GM12878 (cell line): Measurements from ENCODE around the gene TPO. TPM values are rescaled to one million over a fixed set of nuclear protein-coding genes. Genes with fewer than 3 reads are reported as not detected.

ENCODE experiments used
- BHLHE40 ChIP-seq, 2 experiments: fragments of 450-650 bp in 1 of 2; IDR thresholded peaks; 2 replicates each; pipeline ENCODE4 v1.6.1; 2011 to 2017; ENCODE audit warnings: low read depth in 2 of 2, borderline replicate concordance in 1 of 2, improper control_type of control experiment in 1 of 2, low read length in 1 of 2, mild to moderate bottlenecking in 1 of 2
- CTCF ChIP-seq, 3 experiments: IDR thresholded peaks in 2 of 3; conservative IDR thresholded peaks in 1 of 3; 2 replicates each; pipeline ENCODE4 v1.5.1; 2011; ENCODE audit warnings: low read depth in 3 of 3, low read length in 3 of 3, mild to moderate bottlenecking in 3 of 3, control low read depth in 2 of 3, moderate library complexity in 2 of 3, inconsistent platforms in 1 of 3, mixed read lengths in 1 of 3; ENCODE audit not compliant: control insufficient read depth in 2 of 3, insufficient read depth in 1 of 3; ENCODE audit errors: extremely low read depth in 1 of 3
- ESRRA ChIP-seq: IDR thresholded peaks from 2 replicates; pipeline ENCODE4 v1.6.1; 2012; ENCODE audit warnings: mild to moderate bottlenecking, low read length, improper control_type of control experiment
- EZH2 ChIP-seq: IDR thresholded peaks from 2 replicates; pipeline ENCODE4 v1.6.1; 2012; ENCODE audit warnings: low read depth, mild to moderate bottlenecking, control low read depth, inconsistent platforms, low read length, borderline replicate concordance; ENCODE audit not compliant: control insufficient read depth
- GABPA ChIP-seq: IDR thresholded peaks from 2 replicates; pipeline ENCODE4 v1.6.1; 2014; ENCODE audit warnings: antibody characterized with exemption, low read depth, mild to moderate bottlenecking, inconsistent platforms
- MTA3 ChIP-seq: IDR thresholded peaks from 2 replicates; pipeline ENCODE4 v1.6.1; 2012; ENCODE audit warnings: low read length, inconsistent platforms, borderline replicate concordance
- PKNOX1 ChIP-seq: fragments of 450-650 bp; IDR thresholded peaks from 2 replicates; pipeline ENCODE4 v1.6.1; 2016; ENCODE audit warnings: mild to moderate bottlenecking
- RELA ChIP-seq: fragments of 450-650 bp; IDR thresholded peaks from 2 replicates; pipeline ENCODE4 v1.8.0; 2014; ENCODE audit warnings: borderline replicate concordance; ENCODE audit not compliant: partially characterized antibody
- SMC3 ChIP-seq: IDR thresholded peaks from 2 replicates; pipeline ENCODE4 v1.6.1; 2011; ENCODE audit warnings: low read length, improper control_type of control experiment, borderline replicate concordance
- SP1 ChIP-seq: IDR thresholded peaks from one replicate; pipeline ENCODE4 v1.6.1; 2011; ENCODE audit warnings: low read depth, low read length
- SREBF1 ChIP-seq: IDR thresholded peaks from 2 replicates; pipeline ENCODE4 v1.6.1; 2012; ENCODE audit warnings: mild to moderate bottlenecking, low read length
- ZNF24 ChIP-seq: fragments of 450-650 bp; IDR thresholded peaks from 2 replicates; pipeline ENCODE4 v1.6.1; 2017; ENCODE audit warnings: antibody characterized with exemption, mild to moderate bottlenecking
- ZNF687 ChIP-seq: fragments of 450-650 bp; IDR thresholded peaks from 2 replicates; pipeline ENCODE4 v1.6.1; 2017; ENCODE audit warnings: mild to moderate bottlenecking, moderate library complexity
- polyA plus RNA-seq, 11 experiments: library from polyadenylated mRNA; depleted of rRNA in 4 of 11; unstranded in 6 of 11; stranded (reverse) in 5 of 11; fragments of >200 nt; fragmentation: Nextera tagmentation in 4 of 11; fragmentation: Illumina TruSeq in 1 of 11; extraction: Ambion mirVana in 4 of 11; extraction: Trizol in 1 of 11; gene quantifications; 1 replicate in 1 of 11; 2 replicates in 10 of 11; pipeline versions ENCODE4 v1.2.1 to v1.2.3, GENCODE V29; 2011 to 2016; ENCODE audit warnings: inconsistent platforms in 2 of 11, missing spikeins in 2 of 11, low read depth in 1 of 11
- total RNA-seq, 4 experiments: library from RNA; depleted of rRNA in 3 of 4; stranded (reverse); fragments of >200 nt in 3 of 4; fragmentation: Illumina TruSeq in 1 of 4; extraction: Trizol in 1 of 4; gene quantifications; 2 replicates each; pipeline versions ENCODE4 v1.2.1 to v1.2.3, GENCODE V29; 2013 to 2021

Gene TPO
- total and polyA plus RNA-seq, 10 of the 15 experiments (the other 5 are each of a cell fraction or from before 2014, with no cell fraction given) = 0.07 to 0.11 TPM; not detected in 8

GRCh38 chr2:1492711-1493430 lies 79.6 kb downstream of the TPO start (continued):
- TF ChIP-seq ZNF687 = no peak
- TF ChIP-seq SMC3 = no peak
- no peak for TF ChIP-seq ESRRA
- no peak for TF ChIP-seq SP1
- TF ChIP-seq GABPA = no peak
- no peak for TF ChIP-seq CTCF (IDR thresholded peaks at IDR 0.05 in 2 of 3, conservative IDR thresholded peaks at IDR 0.05 in 1 of 3; ENCODE audit: control insufficient read depth in 2 of 3, extremely low read depth in 1 of 3, insufficient read depth in 1 of 3, low read depth in 3 of 3, low read length in 3 of 3)
- TF ChIP-seq ZNF24 = no peak
- TF ChIP-seq RELA = no peak
- no peak for TF ChIP-seq BHLHE40 (IDR thresholded peaks at IDR 0.05; ENCODE audit: borderline replicate concordance in 1 of 2, low read depth in 2 of 2, low read length in 1 of 2)
- no peak for TF ChIP-seq SREBF1
- TF ChIP-seq MTA3 = no peak
- no peak for TF ChIP-seq PKNOX1
- TF ChIP-seq EZH2 = no peak
